ENCODE measurements around the gene ZDHHC8. TPM values are rescaled to one million over a fixed set of nuclear protein-coding genes. Genes with fewer than 3 reads are reported as not detected.

Gene ZDHHC8
- total and polyA plus RNA-seq, 8 donors, result 20.0 to 51.8 (median 27.8) TPM

GRCh38 chr22:20085651-20086050 is 46.0 kb upstream of the ZDHHC8 start:
- no peak for DNase-seq
- ATAC-seq, result no peak
- peaks cover 9 to 49% (median 25%) of the 10 kb centered on the region in 3 donors for H3K36me3 ChIP-seq
- 93 to 96% methylated on average over 20 of the region's 20 CpGs for WGBS, 2 donors
- no peaks in the 10 kb centered on the region for H3K9me3 ChIP-seq
- intact Hi-C loops (cut with DNase I), result no loop called here
- no peaks in the 10 kb centered on the region for H3K27me3 ChIP-seq
- H3K4me3 ChIP-seq, result no peak overlapping the region
- FAIRE-seq, result no peak
- peaks cover 16 to 28% (median 18%) of the 10 kb centered on the region in 3 donors for H3K4me1 ChIP-seq
- no peak overlapping the region for H3K27ac ChIP-seq
- no peak for TF ChIP-seq CTCF (IDR thresholded peaks at IDR 0.05)

- Histone ChIP-seq H3K27ac (no peak overlapping the region), H3K4me1 (peaks cover 15 to 25% (median 15%) of the 10 kb centered on the region in 3 donors), H3K36me3 (peaks cover 9 to 54% (median 25%) of the 10 kb centered on the region in 3 donors), H3K27me3 (no peaks in the 10 kb centered on the region), H3K4me3 (no peak overlapping the region), H3K9me3 (no peaks in the 10 kb centered on the region)
- 91 to 92% methylated on average over 24 of the region's 24 CpGs for WGBS, 2 donors
- FAIRE-seq (no peak), DNase-seq (no peak), ATAC-seq (no peak)
- TF ChIP-seq CTCF (IDR thresholded peaks at IDR 0.05), result no peak
- intact Hi-C loops (cut with DNase I), result no loop called here
Measured at GRCh38 chr22:20086101-20086599, 45.5 kb upstream of the ZDHHC8 start.

- Histone ChIP-seq H3K27me3 (no peaks in the 10 kb centered on the region), H3K27ac (no peak overlapping the region), H3K4me1 (peaks cover 9 to 19% (median 9%) of the 10 kb centered on the region in 3 donors), H3K9me3 (no peaks in the 10 kb centered on the region), H3K36me3 (peaks cover 9 to 60% (median 27%) of the 10 kb centered on the region in 3 donors), H3K4me3 (no peak overlapping the region)
- TF ChIP-seq CTCF (IDR thresholded peaks at IDR 0.05), result no peak
- intact Hi-C loops (cut with DNase I), result no loop called here
- no peak for FAIRE-seq
- ATAC-seq, result no peak
- no peak for DNase-seq
- WGBS, 2 donors, result 96 to 99% methylated on average over 5 of the region's 5 CpGs
Measured at GRCh38 chr22:20086763-20087162, 44.8 kb upstream of the ZDHHC8 start.

- H3K36me3 ChIP-seq, result peaks cover 9 to 68% (median 35%) of the 10 kb centered on the region in 3 donors
- 87 to 92% methylated on average over 14 of the region's 14 CpGs for WGBS, 2 donors
- FAIRE-seq (no peak), DNase-seq (no peak), ATAC-seq (no peak)
- no peak for TF ChIP-seq CTCF (IDR thresholded peaks at IDR 0.05)
- H3K4me1 ChIP-seq, result peaks cover 4 to 15% (median 5%) of the 10 kb centered on the region in 3 donors
- intact Hi-C loops (cut with DNase I), result no loop called here
- no peaks in the 10 kb centered on the region for H3K9me3 ChIP-seq
- no peak overlapping the region for H3K4me3 ChIP-seq
- H3K27ac ChIP-seq, result no peak overlapping the region
- H3K27me3 ChIP-seq, result no peaks in the 10 kb centered on the region
Measured at GRCh38 chr22:20087319-20088262, 44.0 kb upstream of the ZDHHC8 start.

- H3K4me1 ChIP-seq, result peaks cover 0 to 8% (median 5%) of the 10 kb centered on the region in 3 donors
- FAIRE-seq (no peak), DNase-seq (no peak), ATAC-seq (no peak)
- no peak overlapping the region for H3K4me3 ChIP-seq
- H3K36me3 ChIP-seq, result peaks cover 9 to 69% (median 38%) of the 10 kb centered on the region in 3 donors
- TF ChIP-seq CTCF (IDR thresholded peaks at IDR 0.05), result no peak
- H3K9me3 ChIP-seq, result no peaks in the 10 kb centered on the region
- H3K27me3 ChIP-seq, result no peaks in the 10 kb centered on the region
- no peak overlapping the region for H3K27ac ChIP-seq
- 89% methylated on average over 8 of the region's 8 CpGs for WGBS, 2 donors
- intact Hi-C loops (cut with DNase I), result no loop called here
Measured at GRCh38 chr22:20088263-20088648, 43.3 kb upstream of the ZDHHC8 start.

All from pancreas (tissue), 10 donors.